Astrocyte of the spinal cord (primary cell): ENCODE results near the gene NPTX1.

Experiments used
- DNase-seq: peaks from one replicate; pipeline ENCODE4 v3.0.0; 2011; ENCODE audit warnings: low read depth, low spot score
- H3K4me3 ChIP-seq: 2 replicates; pipeline ENCODE4 v1.5.1; 2011; ENCODE audit warnings: low read depth, mild to moderate bottlenecking, low read length, moderate library complexity
- in situ Hi-C: cut with HindIII; loops from 2 replicates; pipeline ENCODE4 v1.10.0; 2017; ENCODE audit warnings: low sequenced_read_pairs
- TF ChIP-seq, protein P1 (sequence below): IDR thresholded peaks from 2 replicates; pipeline ENCODE4 v1.5.1; 2012; ENCODE audit warnings: low read depth, mild to moderate bottlenecking, low read length, inconsistent platforms

NPTX1 gene

DNA sequence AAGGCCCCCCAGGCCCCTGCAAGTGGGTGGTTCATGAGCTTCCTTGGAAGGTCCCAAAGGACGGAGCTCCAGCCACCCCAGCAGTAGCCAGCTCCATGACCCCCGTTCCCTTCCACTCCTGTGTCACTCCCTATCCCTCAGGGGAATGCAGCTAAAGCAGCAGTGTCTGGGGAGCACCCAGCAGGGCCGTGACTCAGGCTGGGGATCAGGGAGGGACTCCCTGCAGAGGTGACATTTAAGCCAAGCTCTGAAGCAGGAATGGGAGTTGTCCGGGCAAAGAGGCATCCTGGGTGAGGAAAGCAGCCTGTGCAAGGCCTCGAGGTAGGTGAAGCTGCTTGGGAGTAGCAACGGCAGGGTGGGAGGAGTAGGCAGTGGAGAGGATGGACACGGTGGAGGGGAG is 11.1 kb upstream of the NPTX1 start:
- no peak overlapping the region for H3K4me3 ChIP-seq
- DNase-seq, result no peak
- TF ChIP-seq, protein P1, sequence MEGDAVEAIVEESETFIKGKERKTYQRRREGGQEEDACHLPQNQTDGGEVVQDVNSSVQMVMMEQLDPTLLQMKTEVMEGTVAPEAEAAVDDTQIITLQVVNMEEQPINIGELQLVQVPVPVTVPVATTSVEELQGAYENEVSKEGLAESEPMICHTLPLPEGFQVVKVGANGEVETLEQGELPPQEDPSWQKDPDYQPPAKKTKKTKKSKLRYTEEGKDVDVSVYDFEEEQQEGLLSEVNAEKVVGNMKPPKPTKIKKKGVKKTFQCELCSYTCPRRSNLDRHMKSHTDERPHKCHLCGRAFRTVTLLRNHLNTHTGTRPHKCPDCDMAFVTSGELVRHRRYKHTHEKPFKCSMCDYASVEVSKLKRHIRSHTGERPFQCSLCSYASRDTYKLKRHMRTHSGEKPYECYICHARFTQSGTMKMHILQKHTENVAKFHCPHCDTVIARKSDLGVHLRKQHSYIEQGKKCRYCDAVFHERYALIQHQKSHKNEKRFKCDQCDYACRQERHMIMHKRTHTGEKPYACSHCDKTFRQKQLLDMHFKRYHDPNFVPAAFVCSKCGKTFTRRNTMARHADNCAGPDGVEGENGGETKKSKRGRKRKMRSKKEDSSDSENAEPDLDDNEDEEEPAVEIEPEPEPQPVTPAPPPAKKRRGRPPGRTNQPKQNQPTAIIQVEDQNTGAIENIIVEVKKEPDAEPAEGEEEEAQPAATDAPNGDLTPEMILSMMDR, result no peak
- in situ Hi-C loops, result no loop called here

DNA sequence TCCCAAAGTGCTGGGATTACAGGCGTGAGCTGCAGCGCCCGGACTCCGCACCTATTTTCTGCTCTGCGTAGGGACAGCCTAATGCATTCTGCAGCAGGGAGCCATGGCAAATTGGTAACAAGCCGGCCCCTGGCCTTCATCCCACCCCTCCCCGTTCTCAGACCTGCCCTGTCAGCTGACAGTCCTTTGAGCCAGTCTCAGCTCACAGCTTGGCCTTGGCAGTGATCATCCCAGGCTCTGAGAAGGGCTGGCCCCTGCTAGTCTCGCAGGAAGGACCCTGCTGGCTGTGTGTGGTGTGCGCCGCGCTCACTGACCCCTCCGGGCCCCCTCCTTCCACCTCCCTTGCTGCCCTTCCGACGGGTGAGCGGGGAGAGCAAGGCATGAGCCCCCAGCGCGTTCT is 10.3 kb upstream of the NPTX1 start:
- no peak for DNase-seq
- TF ChIP-seq, protein P1, result no peak
- H3K4me3 ChIP-seq, result no peak overlapping the region
- in situ Hi-C loops, result no loop called here

DNA sequence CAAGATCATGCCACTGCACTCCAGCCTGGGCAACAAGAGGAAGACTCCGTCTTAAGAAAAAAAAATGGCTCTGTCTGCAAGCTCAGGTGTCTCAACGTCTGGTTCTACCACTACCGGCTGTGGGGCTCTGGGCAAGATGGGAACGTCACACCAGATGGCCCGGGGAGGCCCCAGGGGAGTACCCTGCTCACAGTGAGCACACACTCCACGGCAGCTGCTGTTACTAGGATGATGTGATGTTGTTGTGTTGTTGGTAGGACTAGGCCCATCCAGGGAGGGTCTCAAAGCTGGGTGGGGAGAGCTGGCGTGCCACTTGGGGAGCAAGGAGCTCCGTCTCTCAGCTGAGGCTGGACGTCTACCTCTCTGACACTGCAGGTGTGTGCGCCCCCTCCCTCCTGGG is 9.4 kb upstream of the NPTX1 start:
- DNase-seq, result no peak
- in situ Hi-C loops, result no loop called here
- no peak overlapping the region for H3K4me3 ChIP-seq
- TF ChIP-seq, protein P1, result no peak

DNA sequence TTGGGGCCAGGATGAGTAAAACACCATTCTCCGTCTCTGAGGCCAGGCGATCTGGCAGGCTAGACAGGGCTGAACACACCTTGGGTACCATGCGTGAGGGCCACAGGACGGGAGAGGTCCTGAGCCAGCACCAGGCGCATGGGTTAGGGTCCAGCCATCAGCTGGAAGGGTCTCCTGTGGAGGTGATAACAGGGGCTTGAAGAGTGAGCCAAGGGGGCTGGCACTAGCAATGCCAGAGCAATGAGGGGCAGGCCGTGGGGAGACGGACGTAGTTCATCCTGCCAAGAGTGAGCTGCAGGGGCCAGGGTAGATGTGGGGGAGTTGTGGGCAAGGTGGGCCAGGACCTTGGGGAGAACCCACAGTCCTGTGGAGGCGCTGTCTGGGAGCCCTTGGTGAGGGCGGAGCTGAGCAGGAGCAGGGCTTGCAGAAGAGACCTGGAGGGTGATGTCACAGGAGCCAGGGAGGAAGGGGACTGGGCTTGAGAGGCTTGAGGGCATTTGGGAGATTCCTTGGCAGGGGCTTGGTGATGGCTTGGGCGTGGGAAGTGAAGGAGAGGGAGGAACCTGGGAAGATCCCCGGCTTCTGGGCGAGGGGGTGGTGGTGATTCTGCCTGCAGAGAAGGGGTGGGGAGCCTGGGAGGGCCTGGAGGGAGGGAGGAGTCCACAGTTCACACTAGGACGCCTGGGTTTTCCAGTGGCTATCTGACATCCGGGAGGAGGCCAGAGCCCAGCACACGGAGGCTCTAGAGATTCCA is 6.3 kb upstream of the NPTX1 start:
- H3K4me3 ChIP-seq, result no peak overlapping the region
- in situ Hi-C loops, result no loop called here
- TF ChIP-seq, protein P1, result no peak
- no peak for DNase-seq

DNA sequence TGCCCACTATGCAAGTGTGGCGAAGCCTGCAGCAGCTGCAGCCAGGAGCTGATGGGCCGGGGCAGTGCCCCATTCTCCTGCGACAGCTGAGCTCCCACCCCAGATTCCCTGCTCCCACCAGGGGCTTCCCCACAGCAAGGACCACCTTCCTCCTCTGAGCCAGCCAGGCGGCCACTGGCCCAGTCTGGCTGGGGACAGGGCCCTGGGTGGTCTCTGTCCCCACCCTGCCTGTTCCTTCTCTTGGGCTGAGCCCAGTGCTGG is 5.6 kb upstream of the NPTX1 start:
- in situ Hi-C loops, result no loop called here
- no peak overlapping the region for H3K4me3 ChIP-seq
- DNase-seq, result no peak
- TF ChIP-seq, protein P1, result no peak

DNA sequence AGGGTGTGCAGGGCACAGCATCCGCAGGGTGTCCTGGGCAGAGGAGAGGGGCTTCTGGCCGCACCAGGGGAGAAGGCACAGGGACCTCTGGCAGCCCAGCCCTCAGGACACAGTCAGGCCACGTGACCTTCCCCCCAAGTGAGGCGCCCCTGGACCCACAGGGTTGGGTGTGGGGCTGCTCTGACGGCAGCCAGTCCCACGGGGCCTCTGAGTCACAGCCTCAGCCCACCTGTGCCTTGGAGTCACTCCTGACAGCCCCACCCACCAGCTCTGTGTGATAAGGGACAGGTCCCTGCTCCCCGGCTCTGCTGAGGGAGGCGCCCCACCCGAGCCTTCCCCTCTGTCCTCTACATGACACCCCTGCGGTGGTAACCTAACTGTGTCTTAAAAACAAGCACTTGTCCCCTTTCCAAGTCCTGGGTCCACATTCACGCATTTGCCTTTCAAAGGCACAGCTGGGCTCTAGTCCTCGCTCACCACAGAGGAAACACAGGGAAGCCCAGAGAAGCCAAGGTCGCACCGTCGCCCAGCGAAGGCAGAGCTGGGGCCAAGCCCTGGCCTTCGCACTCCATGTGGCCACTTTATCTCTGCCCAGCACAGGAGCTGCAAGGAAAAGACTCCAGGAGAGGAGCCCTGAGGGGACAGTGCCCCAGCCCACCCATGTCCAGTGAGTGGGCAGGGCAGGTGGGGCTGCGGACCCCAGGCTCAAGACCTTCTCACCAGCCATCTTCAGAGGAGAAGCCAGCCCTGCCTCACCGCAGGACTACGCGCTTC is 5.1 kb upstream of the NPTX1 start:
- in situ Hi-C loops, result no loop called here
- DNase-seq, result no peak
- H3K4me3 ChIP-seq, result no peak overlapping the region
- TF ChIP-seq, protein P1, result no peak
